Nephron progenitor cell (in vitro differentiated cells): ENCODE data around the gene ANKRD2.
"Not testable (repeated sequence)": the region's sequence is repeated elsewhere in the genome, so short reads cannot be mapped to it uniquely, and the experiment has no call there.

Experiments used
- DNase-seq: peaks from one replicate; pipeline ENCODE4 v3.0.0; 2021
- H3K27ac Mint-ChIP-seq: 2 replicates; pipeline ENCODE4 v1.8.0; 2021; ENCODE audit warnings: mild to moderate bottlenecking, moderate library complexity, mixed read lengths
- H3K27me3 Mint-ChIP-seq: 2 replicates; pipeline ENCODE4 v1.8.0; 2021; ENCODE audit warnings: mild to moderate bottlenecking, low read depth, mixed read lengths; ENCODE audit not compliant: poor library complexity
- H3K36me3 Mint-ChIP-seq: 2 replicates; pipeline ENCODE4 v1.8.0; 2021; ENCODE audit warnings: low read depth, mixed read lengths
- H3K4me1 Mint-ChIP-seq: 2 replicates; pipeline ENCODE4 v1.8.0; 2021; ENCODE audit warnings: mixed read lengths
- H3K4me3 Mint-ChIP-seq: 2 replicates; pipeline ENCODE4 v1.8.0; 2021; ENCODE audit warnings: mild to moderate bottlenecking, moderate library complexity, mixed read lengths
- H3K9me3 Mint-ChIP-seq: 2 replicates; pipeline ENCODE4 v1.8.0; 2021; ENCODE audit warnings: mild to moderate bottlenecking, moderate library complexity, mixed read lengths
- TF ChIP-seq, protein P1 (sequence below): fragments of 200-600 bp; sonication (generic); IDR thresholded peaks from 2 replicates; pipeline ENCODE4 v1.5.0; 2021; ENCODE audit warnings: antibody characterized with exemption

Gene ANKRD2

DNA sequence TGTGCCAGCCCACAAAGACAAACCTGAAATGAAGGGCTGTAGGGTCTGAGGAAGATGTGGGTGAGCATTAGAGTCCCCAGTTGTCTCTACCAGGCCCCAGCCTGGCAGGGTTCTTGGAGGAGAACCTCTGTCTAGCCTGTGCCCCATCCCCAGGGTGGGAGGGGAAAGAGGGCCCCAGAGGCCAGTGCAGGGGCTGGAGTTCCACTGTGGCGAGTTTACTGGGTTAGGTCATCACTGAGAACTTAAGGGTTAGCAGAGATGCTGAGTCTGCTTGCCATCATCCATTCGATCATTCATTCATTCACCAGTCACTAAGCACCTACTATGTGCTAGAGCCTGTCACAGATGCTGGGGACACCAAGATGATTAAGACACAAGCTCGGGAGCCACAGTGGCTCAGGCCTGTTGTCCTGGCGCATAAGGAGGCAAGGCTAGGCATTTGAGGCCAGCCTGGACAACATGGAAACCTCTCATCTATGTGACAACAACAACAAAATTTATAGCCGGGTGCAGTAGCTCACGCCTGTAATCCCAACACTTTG is 2.6 kb downstream of the ANKRD2 start:
- no peaks in the 10 kb centered on the region for H3K36me3 Mint-ChIP-seq
- TF ChIP-seq, protein P1, sequence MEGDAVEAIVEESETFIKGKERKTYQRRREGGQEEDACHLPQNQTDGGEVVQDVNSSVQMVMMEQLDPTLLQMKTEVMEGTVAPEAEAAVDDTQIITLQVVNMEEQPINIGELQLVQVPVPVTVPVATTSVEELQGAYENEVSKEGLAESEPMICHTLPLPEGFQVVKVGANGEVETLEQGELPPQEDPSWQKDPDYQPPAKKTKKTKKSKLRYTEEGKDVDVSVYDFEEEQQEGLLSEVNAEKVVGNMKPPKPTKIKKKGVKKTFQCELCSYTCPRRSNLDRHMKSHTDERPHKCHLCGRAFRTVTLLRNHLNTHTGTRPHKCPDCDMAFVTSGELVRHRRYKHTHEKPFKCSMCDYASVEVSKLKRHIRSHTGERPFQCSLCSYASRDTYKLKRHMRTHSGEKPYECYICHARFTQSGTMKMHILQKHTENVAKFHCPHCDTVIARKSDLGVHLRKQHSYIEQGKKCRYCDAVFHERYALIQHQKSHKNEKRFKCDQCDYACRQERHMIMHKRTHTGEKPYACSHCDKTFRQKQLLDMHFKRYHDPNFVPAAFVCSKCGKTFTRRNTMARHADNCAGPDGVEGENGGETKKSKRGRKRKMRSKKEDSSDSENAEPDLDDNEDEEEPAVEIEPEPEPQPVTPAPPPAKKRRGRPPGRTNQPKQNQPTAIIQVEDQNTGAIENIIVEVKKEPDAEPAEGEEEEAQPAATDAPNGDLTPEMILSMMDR: no peak
- no peak overlapping the region for H3K27ac Mint-ChIP-seq
- H3K9me3 Mint-ChIP-seq: no peaks in the 10 kb centered on the region
- H3K27me3 Mint-ChIP-seq: no peaks in the 10 kb centered on the region
- H3K4me1 Mint-ChIP-seq: peaks cover 24% of the 10 kb centered on the region
- no peak overlapping the region for H3K4me3 Mint-ChIP-seq
- no peak for DNase-seq

DNA sequence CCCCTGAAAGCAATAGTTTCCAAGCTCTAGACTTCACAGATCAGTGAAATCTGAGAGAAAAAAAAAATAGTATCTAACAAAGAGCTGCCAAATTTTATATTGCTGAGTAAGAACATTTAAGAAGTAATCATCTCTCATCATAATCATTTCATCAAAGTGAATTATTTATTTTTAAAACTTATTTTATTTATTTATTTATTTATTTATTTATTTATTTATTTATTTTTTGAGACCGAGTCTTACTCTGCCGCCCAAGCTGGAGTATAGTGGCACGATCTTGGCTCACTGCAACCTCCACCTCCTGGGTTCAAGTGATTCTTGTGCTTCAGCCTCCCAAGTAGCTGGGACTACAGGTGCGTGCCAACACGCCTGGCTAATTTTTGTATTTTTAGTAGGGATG is 3.9 kb downstream of the ANKRD2 start:
- H3K4me3 Mint-ChIP-seq, H3K27me3 Mint-ChIP-seq, H3K27ac Mint-ChIP-seq, H3K36me3 Mint-ChIP-seq, DNase-seq, H3K9me3 Mint-ChIP-seq: not testable (repeated sequence)
- peaks cover 24% of the 10 kb centered on the region for H3K4me1 Mint-ChIP-seq

DNA sequence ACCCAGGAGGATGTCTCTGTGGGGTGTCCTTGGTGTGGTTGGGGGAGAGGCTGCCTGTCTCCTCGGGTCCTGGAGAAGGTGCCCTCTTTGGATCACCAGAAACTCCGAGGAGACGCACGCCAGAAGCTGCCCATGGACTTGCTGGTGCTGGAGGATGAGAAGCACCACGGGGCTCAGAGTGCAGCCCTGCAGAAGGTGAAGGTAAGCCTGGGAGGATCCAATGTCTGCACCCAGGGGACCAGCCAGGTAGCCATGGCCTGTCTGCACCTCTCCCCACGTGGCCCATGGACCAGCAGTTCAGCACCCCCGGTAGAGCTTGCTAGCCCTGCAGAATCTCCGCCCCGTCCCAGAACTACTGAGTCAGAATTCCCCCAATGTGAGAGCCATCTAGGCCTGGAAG is 5.1 kb downstream of the ANKRD2 start:
- Mint-ChIP-seq H3K27ac (no peak overlapping the region), H3K27me3 (peaks cover 2% of the 10 kb centered on the region), H3K9me3 (no peaks in the 10 kb centered on the region), H3K4me1 (peaks cover 23% of the 10 kb centered on the region), H3K36me3 (no peaks in the 10 kb centered on the region), H3K4me3 (no peak overlapping the region)
- TF ChIP-seq, protein P1: no peak
- DNase-seq: no peak

DNA sequence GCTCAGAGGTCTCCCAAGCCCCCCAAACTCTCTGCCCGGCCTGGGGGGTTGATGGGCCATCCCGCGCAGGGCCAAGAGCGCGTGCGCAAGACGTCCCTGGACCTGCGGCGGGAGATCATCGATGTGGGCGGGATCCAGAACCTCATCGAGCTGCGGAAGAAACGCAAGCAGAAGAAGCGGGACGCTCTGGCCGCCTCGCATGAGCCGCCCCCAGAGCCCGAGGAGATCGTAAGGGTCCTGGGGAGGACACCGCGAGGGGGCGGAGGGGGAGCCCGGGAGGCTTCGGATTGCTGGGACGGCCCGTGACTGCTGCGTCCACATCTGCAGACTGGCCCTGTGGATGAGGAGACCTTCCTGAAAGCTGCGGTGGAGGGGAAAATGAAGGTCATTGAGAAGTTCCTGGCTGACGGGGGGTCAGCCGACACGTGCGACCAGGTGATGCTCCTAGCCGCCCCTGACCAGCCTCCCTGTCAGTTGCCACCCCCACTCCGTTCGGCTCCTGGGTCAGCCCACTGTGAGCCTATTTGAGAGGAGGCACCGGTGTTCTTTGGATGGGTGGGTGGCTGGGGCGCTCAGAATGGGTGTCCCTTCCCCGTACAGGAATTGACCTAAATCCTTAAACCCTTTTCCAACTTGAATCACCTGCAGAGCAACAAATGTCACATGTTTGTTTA is 5.7 kb downstream of the ANKRD2 start:
- Mint-ChIP-seq H3K4me3 (no peak overlapping the region), H3K9me3 (no peaks in the 10 kb centered on the region), H3K27me3 (peaks cover 2% of the 10 kb centered on the region), H3K4me1 (peaks cover 17% of the 10 kb centered on the region), H3K36me3 (no peaks in the 10 kb centered on the region), H3K27ac (no peak overlapping the region)
- DNase-seq: no peak
- TF ChIP-seq, protein P1: no peak

DNA sequence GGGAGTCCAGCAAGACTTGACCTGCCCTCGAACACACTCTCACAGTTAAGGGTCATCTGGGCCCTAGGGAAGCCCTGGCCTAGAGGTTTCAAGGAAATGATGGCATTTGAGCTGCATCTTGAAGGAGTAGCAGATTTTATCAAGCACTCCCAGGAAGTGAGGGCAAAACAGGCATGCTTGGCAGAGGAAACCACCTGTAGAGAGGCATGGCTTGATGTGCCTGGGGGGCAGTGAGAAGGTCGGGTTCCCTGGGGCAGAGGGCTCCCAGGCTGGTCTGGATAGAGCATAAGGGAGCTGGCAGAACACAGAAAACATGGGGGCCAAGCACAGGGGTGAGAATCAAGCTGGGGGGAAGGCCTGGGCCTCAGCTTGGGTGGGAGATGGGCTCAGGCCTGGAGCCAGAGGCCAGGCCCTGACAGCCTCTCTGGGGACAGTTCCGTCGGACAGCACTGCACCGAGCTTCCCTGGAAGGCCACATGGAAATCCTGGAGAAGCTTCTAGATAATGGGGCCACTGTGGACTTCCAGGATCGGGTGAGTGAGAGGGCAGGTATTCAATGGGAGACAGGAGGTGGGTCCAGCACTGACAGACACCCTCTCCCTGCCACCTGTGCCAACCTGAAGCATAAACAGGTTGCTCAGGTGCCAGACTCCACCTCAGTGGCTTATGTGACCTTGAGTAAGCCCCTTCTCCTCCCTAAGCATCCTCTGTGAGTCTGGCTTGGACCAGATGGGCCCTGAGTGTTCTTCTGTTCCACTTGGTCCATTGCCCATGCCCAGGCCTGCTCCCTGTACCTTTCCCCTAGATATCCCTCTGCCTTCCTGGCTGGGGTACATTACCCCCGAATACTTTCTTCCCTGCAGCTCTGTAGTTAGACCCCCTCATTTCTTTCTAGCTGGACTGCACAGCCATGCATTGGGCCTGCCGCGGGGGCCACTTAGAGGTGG is 8.1 kb downstream of the ANKRD2 start:
- Mint-ChIP-seq H3K9me3 (no peaks in the 10 kb centered on the region), H3K4me1 (peaks cover 24% of the 10 kb centered on the region), H3K36me3 (no peaks in the 10 kb centered on the region), H3K27ac (no peak overlapping the region), H3K4me3 (no peak overlapping the region), H3K27me3 (peaks cover 6% of the 10 kb centered on the region)
- TF ChIP-seq, protein P1: no peak
- no peak for DNase-seq

DNA sequence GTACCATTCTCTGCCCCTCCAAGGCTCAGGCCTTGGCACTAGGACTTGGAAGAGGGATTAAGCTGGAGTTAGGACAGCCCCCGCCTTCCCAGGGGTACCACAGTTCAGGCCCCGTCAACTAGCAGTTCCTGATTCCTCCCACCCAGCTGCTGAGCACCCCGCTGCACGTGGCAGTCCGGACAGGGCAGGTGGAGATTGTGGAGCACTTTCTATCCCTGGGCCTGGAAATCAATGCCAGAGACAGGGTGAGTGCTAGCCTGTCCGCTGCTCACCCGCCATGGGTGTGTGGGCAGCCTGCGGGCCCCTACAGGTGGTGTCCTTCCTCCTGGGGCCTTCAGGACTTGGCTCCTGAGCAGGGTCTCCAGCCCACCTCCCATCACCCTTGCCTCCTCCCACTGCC is 9.6 kb downstream of the ANKRD2 start:
- Mint-ChIP-seq H3K4me3 (no peak overlapping the region), H3K27ac (no peak overlapping the region), H3K9me3 (no peaks in the 10 kb centered on the region), H3K4me1 (peaks cover 22% of the 10 kb centered on the region), H3K27me3 (peaks cover 6% of the 10 kb centered on the region), H3K36me3 (no peaks in the 10 kb centered on the region)
- no peak for DNase-seq
- TF ChIP-seq, protein P1: no peak
